ENCODE measurements around the gene IGSF22. TPM values are rescaled to one million over a fixed set of nuclear protein-coding genes. Genes with fewer than 3 reads are reported as not detected.

The IGSF22 gene
- total and polyA plus RNA-seq, 2 of the 13 experiments (the other 11 are each of a cell fraction or from before 2014, with no cell fraction given), result not detected

- no peak for TF ChIP-seq CREB3 (CRISPR knock-in tag; IDR thresholded peaks at IDR 0.05)
- TF ChIP-seq ZBTB33 (CRISPR knock-in tag; IDR thresholded peaks at IDR 0.05), result no peak
Measured at GRCh38 chr11:18769802-18770456, 43.9 kb upstream of the IGSF22 start (continued).

GRCh38 chr11:18768978-18769377 is 43.0 kb upstream of the IGSF22 start:
- Histone ChIP-seq H3K4me1 (ENCODE audit: insufficient read depth, low read length) (peaks cover 15% of the 10 kb centered on the region), H3K27ac (ENCODE audit: extremely low read length, insufficient read depth, low read length) (no peak overlapping the region), H2AFZ (ENCODE audit: low read length) (no peak overlapping the region), H3K4me2 (ENCODE audit: low read depth, low read length) (no peak overlapping the region), H3K27me3 (ENCODE audit: control insufficient read depth in 1 of 2, insufficient read depth in 2 of 2, low read length in 2 of 2) (peaks cover 5 to 23% of the 10 kb centered on the region in 2 experiments; a peak in 3 of 5 replicates), H4K20me1 (ENCODE audit: insufficient read depth, low read length) (no peaks in the 10 kb centered on the region), H3K79me2 (ENCODE audit: insufficient read depth, low read length) (no peaks in the 10 kb centered on the region), H3K36me3 (replicated peaks in 1 of 2; ENCODE audit: control insufficient read depth in 1 of 2, insufficient read depth in 2 of 2, low read length in 2 of 2) (no peaks in the 10 kb centered on the region), H3K9me3 (ENCODE audit: low read length) (no peaks in the 10 kb centered on the region), H3K4me3 (replicated peaks in 1 of 3; ENCODE audit: insufficient read depth in 1 of 3, low read depth in 2 of 3, low read length in 3 of 3) (no peak overlapping the region), H3K9ac (ENCODE audit: insufficient read depth, low read depth, low read length) (no peak overlapping the region)
- DNase-seq (ENCODE audit: low spot score) (no peak), ATAC-seq (no peak), FAIRE-seq (no peak)
- no TSS peak for BruUV-seq (replicated peaks)
- ChIA-PET POLR2A (no interaction called here), CTCF (ENCODE audit: low intra/inter-chr PET ratio, low total read pairs) (no interaction called here)
- intact Hi-C loops (cut with micrococcal nuclease; ENCODE audit: unreplicated experiment) (no loop called here), in situ Hi-C loops (cut with HindIII; ENCODE audit: extremely low pct_ligation_motif_present, low pct_unique_long_range_greater_than_20kb) (no loop called here)
- TF ChIP-seq PHF8 (CRISPR knock-in tag; IDR thresholded peaks at IDR 0.05) (no peak), ZBTB8A (CRISPR knock-in tag; IDR thresholded peaks at IDR 0.05; ENCODE audit: borderline replicate concordance, low read depth) (no peak), ZNF850 (CRISPR knock-in tag; conservative IDR thresholded peaks at IDR 0.05) (no peak), SMAD9 (CRISPR knock-in tag; IDR thresholded peaks at IDR 0.05) (no peak), ZFP1 (CRISPR knock-in tag; IDR thresholded peaks at IDR 0.05) (no peak), TBL1XR1 (IDR thresholded peaks at IDR 0.05; ENCODE audit: borderline replicate concordance, low read length, partially characterized antibody) (no peak)
- TF ChIP-seq, protein P1, sequence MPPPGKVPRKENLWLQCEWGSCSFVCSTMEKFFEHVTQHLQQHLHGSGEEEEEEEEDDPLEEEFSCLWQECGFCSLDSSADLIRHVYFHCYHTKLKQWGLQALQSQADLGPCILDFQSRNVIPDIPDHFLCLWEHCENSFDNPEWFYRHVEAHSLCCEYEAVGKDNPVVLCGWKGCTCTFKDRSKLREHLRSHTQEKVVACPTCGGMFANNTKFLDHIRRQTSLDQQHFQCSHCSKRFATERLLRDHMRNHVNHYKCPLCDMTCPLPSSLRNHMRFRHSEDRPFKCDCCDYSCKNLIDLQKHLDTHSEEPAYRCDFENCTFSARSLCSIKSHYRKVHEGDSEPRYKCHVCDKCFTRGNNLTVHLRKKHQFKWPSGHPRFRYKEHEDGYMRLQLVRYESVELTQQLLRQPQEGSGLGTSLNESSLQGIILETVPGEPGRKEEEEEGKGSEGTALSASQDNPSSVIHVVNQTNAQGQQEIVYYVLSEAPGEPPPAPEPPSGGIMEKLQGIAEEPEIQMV (CRISPR knock-in tag; IDR thresholded peaks at IDR 0.05; ENCODE audit: low read depth), result no peak
- WGBS (ENCODE audit: low lambda C conversion rate), result 67% methylated on average over 5 of the region's 5 CpGs

Measured in HepG2 (cell line).